ENCODE measurements around the gene ZNF530.

DNA sequence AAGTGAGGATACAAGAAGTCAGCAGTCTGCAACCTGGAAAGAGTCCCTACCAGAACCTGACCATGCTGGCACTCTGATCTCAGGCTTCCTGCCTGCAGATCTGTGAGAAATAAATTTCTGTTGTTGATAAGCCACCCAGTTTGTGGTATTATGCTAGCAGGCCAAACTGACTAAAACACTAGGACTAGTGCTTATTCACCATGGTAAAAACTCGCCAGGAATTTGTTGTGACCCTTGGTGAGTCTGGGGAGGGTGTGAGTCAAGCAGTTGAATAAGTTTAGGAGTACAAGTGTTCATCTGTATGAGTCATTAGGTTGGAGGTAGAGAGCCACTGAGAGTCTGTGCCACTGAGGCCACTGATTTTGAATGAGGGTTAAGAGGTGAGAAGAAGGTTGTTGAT is 12.2 kb upstream of the ZNF530 start:
- TF ChIP-seq, protein P1, sequence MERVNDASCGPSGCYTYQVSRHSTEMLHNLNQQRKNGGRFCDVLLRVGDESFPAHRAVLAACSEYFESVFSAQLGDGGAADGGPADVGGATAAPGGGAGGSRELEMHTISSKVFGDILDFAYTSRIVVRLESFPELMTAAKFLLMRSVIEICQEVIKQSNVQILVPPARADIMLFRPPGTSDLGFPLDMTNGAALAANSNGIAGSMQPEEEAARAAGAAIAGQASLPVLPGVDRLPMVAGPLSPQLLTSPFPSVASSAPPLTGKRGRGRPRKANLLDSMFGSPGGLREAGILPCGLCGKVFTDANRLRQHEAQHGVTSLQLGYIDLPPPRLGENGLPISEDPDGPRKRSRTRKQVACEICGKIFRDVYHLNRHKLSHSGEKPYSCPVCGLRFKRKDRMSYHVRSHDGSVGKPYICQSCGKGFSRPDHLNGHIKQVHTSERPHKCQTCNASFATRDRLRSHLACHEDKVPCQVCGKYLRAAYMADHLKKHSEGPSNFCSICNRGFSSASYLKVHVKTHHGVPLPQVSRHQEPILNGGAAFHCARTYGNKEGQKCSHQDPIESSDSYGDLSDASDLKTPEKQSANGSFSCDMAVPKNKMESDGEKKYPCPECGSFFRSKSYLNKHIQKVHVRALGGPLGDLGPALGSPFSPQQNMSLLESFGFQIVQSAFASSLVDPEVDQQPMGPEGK (CRISPR knock-in tag; IDR thresholded peaks at IDR 0.05; ENCODE audit: borderline replicate concordance): no peak
- no peak for TF ChIP-seq ISL1 (CRISPR knock-in tag; IDR thresholded peaks at IDR 0.05)
- TF ChIP-seq OSR1 (CRISPR knock-in tag; IDR thresholded peaks at IDR 0.05): no peak
- TF ChIP-seq TOX (CRISPR knock-in tag; IDR thresholded peaks at IDR 0.05; ENCODE audit: borderline replicate concordance): no peak
- TF ChIP-seq ZNF565 (CRISPR knock-in tag; conservative IDR thresholded peaks at IDR 0.05; ENCODE audit: low read depth): no peak
